OCI-LY1 (cell line): ENCODE results near the gene E2F1.

ENCODE experiments used
- CTCF ChIP-seq: fragments of 200-600 bp; sonication (generic), shearing (Covaris generic); IDR thresholded peaks from 2 replicates; pipeline ENCODE4 v1.5.1; 2017; ENCODE audit warnings: mild to moderate bottlenecking, antibody characterized with exemption, low read length, moderate library complexity, mixed read lengths
- EZH2 ChIP-seq: fragments of 200-600 bp; sonication (generic), shearing (Covaris generic); IDR thresholded peaks from 2 replicates; pipeline ENCODE4 v1.8.0; 2017; ENCODE audit warnings: borderline replicate concordance, mixed run types, mild to moderate bottlenecking, antibody characterized with exemption, low read length, moderate library complexity, mixed read lengths

- TF ChIP-seq CTCF (peak; percentile 63), EZH2 (no peak)
Observed at GRCh38 chr20:33667676-33668465, 18.3 kb downstream of the E2F1 start.
